Mesenchymal stem cell (in vitro differentiated cells and primary cell): ENCODE results near the gene ACCSL.

Experiments
- DNase-seq: peaks from one replicate; pipeline ENCODE4 v3.0.0-alpha.2; 2013
- H2AFZ ChIP-seq: one replicate; pipeline ENCODE4 v1.6.1; 2013; ENCODE audit warnings: low read depth, mild to moderate bottlenecking, control low read depth, inconsistent platforms, low read length, moderate library complexity
- H2AK5ac ChIP-seq: 2 replicates; pipeline ENCODE4 v1.6.1; 2013; ENCODE audit warnings: low read length, moderate library complexity, mild to moderate bottlenecking, inconsistent platforms; ENCODE audit not compliant: severe bottlenecking
- H2BK120ac ChIP-seq: one replicate; pipeline ENCODE4 v1.6.1; 2013; ENCODE audit warnings: low read depth, mild to moderate bottlenecking, inconsistent platforms, low read length, moderate library complexity
- H2BK12ac ChIP-seq, 2 experiments: one replicate each; pipeline ENCODE4 v1.6.1; 2013; ENCODE audit warnings: inconsistent platforms in 2 of 2, low read length in 2 of 2, mild to moderate bottlenecking in 2 of 2, moderate library complexity in 2 of 2, control low read depth in 1 of 2
- H2BK15ac ChIP-seq: one replicate; pipeline ENCODE4 v1.6.1; 2013; ENCODE audit warnings: mild to moderate bottlenecking, low read depth, inconsistent platforms; ENCODE audit not compliant: poor library complexity, severe bottlenecking
- H2BK5ac ChIP-seq: 2 replicates; pipeline ENCODE4 v1.6.1; 2013; ENCODE audit warnings: low read depth, mild to moderate bottlenecking, low read length, control low read depth, inconsistent platforms; ENCODE audit not compliant: poor library complexity, severe bottlenecking
- H3K14ac ChIP-seq, 2 experiments: one replicate each; pipeline ENCODE4 v1.6.1; 2013; ENCODE audit warnings: inconsistent platforms in 2 of 2, low read length in 2 of 2, control low read depth in 1 of 2, mild to moderate bottlenecking in 1 of 2, moderate library complexity in 1 of 2
- H3K18ac ChIP-seq, 2 experiments: one replicate each; pipeline ENCODE4 v1.6.1; 2013; ENCODE audit warnings: inconsistent platforms in 2 of 2, low read length in 2 of 2, control low read depth in 1 of 2, low read depth in 1 of 2, mild to moderate bottlenecking in 1 of 2
- H3K23ac ChIP-seq, 2 experiments: one replicate each; pipeline ENCODE4 v1.6.1; 2013; ENCODE audit warnings: inconsistent platforms in 2 of 2, low read length in 2 of 2, mild to moderate bottlenecking in 2 of 2, moderate library complexity in 2 of 2, control low read depth in 1 of 2
- H3K27ac ChIP-seq: 2 replicates; pipeline ENCODE4 v1.5.1; 2013; ENCODE audit warnings: mild to moderate bottlenecking, moderate library complexity, low read length, control low read depth, inconsistent platforms; ENCODE audit not compliant: poor library complexity, severe bottlenecking
- H3K27me3 ChIP-seq, 2 experiments: 2 replicates each; pipeline versions ENCODE4 v1.6.1 to v1.7.0; 2013; ENCODE audit warnings: low read length in 2 of 2, mild to moderate bottlenecking in 2 of 2, moderate library complexity in 2 of 2, control low read depth in 1 of 2, inconsistent platforms in 1 of 2; ENCODE audit not compliant: control insufficient read depth in 1 of 2, insufficient read depth in 1 of 2
- H3K36me3 ChIP-seq, 2 experiments: 2 replicates each; pipeline versions ENCODE4 v1.6.1 to v1.7.0; 2013; ENCODE audit warnings: low read length in 2 of 2, control low read depth in 1 of 2, inconsistent platforms in 1 of 2, low read depth in 1 of 2, mild to moderate bottlenecking in 1 of 2; ENCODE audit not compliant: insufficient read depth in 2 of 2, control insufficient read depth in 1 of 2
- H3K4ac ChIP-seq, 2 experiments: one replicate each; pipeline ENCODE4 v1.6.1; 2013; ENCODE audit warnings: inconsistent platforms in 2 of 2, low read length in 2 of 2, mild to moderate bottlenecking in 2 of 2, moderate library complexity in 2 of 2, control low read depth in 1 of 2, low read depth in 1 of 2
- H3K4me1 ChIP-seq: 2 replicates; pipeline ENCODE4 v1.6.1; 2013; ENCODE audit warnings: low read depth, low read length, control low read depth; ENCODE audit not compliant: control insufficient read depth, insufficient read depth
- H3K4me2 ChIP-seq: 2 replicates; pipeline ENCODE4 v1.6.1; 2013; ENCODE audit warnings: low read length, mild to moderate bottlenecking, inconsistent platforms; ENCODE audit not compliant: poor library complexity, severe bottlenecking
- H3K4me3 ChIP-seq, 2 experiments: 2 replicates each; pipeline versions ENCODE4 v1.5.1 to v1.7.0; 2013; ENCODE audit warnings: low read length in 2 of 2, mild to moderate bottlenecking in 2 of 2, control low read depth in 1 of 2, low read depth in 1 of 2; ENCODE audit not compliant: insufficient read depth in 1 of 2
- H3K79me1 ChIP-seq: replicated peaks from 2 replicates; pipeline ENCODE4 v1.6.1; 2013; ENCODE audit warnings: mild to moderate bottlenecking, control low read depth, low read length, inconsistent platforms; ENCODE audit not compliant: poor library complexity, severe bottlenecking
- H3K9ac ChIP-seq: 2 replicates; pipeline ENCODE4 v1.7.0; 2013; ENCODE audit warnings: mild to moderate bottlenecking, low read length, moderate library complexity
- H3K9me3 ChIP-seq: 2 replicates; pipeline ENCODE4 v1.7.0; 2013; ENCODE audit warnings: mild to moderate bottlenecking, low read length; ENCODE audit not compliant: control insufficient read depth
- H4K8ac ChIP-seq: one replicate; pipeline ENCODE4 v1.6.1; 2013; ENCODE audit warnings: inconsistent platforms, mild to moderate bottlenecking, low read length, moderate library complexity
- H4K91ac ChIP-seq: one replicate; pipeline ENCODE4 v1.6.1; 2013; ENCODE audit warnings: mild to moderate bottlenecking, low read length, inconsistent platforms
- WGBS: methylation state at CpG from one replicate; pipeline ENCODE4 v1.1.7; 2013; ENCODE audit warnings: mixed read lengths; 5-methylcytosine and 5-hydroxymethylcytosine counted together

ACCSL gene

DNA sequence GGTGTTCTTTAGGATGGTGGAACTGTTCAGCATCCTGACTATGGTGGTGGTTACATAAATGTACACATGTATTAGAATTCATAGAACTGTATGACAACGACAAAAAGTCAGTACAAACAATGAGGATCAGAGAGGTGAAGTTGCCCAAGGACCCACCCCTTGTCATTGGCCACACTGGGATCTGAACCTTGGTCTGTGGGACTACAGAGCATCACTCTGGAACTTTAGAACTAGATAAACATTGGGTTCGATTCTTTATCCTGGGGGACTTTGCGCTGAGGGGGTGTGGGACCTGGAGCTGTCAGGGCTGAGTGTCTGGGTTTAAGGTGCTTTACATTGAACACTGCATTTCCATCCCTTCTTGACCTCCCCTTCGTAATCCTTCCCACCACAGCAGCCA lies 34.9 kb downstream of the ACCSL start:
- H3K4me1 ChIP-seq, result no peaks in the 10 kb centered on the region
- no peak overlapping the region for H4K91ac ChIP-seq
- no peaks in the 10 kb centered on the region for H3K9me3 ChIP-seq
- H3K79me1 ChIP-seq, result no peaks in the 10 kb centered on the region
- H2BK5ac ChIP-seq, result no peak overlapping the region
- H3K36me3 ChIP-seq, result peaks cover 3 to 62% of the 10 kb centered on the region in 2 experiments
- H4K8ac ChIP-seq, result no peak overlapping the region
- no peak overlapping the region for H3K4me2 ChIP-seq
- DNase-seq, result no peak
- no peak overlapping the region for H3K18ac ChIP-seq
- no peak overlapping the region for H3K4ac ChIP-seq
- peak overlapping the region; percentile 21 for H2BK15ac ChIP-seq
- peaks cover 0 to 7% of the 10 kb centered on the region in 2 experiments for H3K27me3 ChIP-seq
- no peak overlapping the region for H3K27ac ChIP-seq
- H3K4me3 ChIP-seq, result no peak overlapping the region
- H2AFZ ChIP-seq, result no peak overlapping the region
- H3K23ac ChIP-seq, result no peak overlapping the region
- H2BK120ac ChIP-seq, result no peak overlapping the region
- no peak overlapping the region for H2AK5ac ChIP-seq
- 88% methylated on average over 2 of the region's 4 CpGs for WGBS
- H3K9ac ChIP-seq, result no peak overlapping the region
- no peak overlapping the region for H2BK12ac ChIP-seq
- no peak overlapping the region for H3K14ac ChIP-seq

DNA sequence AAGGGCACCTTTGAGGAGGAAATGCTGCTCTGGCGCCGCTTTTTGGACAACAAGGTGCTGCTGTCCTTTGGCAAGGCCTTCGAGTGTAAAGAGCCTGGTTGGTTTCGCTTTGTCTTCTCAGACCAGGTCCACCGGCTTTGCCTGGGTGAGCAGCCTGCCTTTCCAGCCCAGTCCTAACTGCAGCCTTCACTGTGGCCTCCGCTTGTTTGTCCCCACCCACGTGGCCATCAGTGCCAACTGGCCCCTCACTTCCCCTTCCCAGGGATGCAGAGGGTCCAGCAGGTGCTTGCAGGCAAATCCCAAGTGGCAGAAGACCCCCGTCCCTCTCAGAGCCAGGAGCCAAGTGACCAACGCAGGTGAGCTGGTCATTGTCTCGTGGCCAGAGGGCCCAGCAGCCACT lies 35.7 kb downstream of the ACCSL start:
- no peak overlapping the region for H2BK12ac ChIP-seq
- no peak overlapping the region for H3K4ac ChIP-seq
- H4K91ac ChIP-seq, result no peak overlapping the region
- no peak overlapping the region for H2BK120ac ChIP-seq
- H3K27me3 ChIP-seq, result peaks cover 0 to 7% of the 10 kb centered on the region in 2 experiments
- H3K4me3 ChIP-seq, result no peak overlapping the region
- H2BK15ac ChIP-seq, result no peak overlapping the region
- no peak for DNase-seq
- H3K14ac ChIP-seq, result no peak overlapping the region
- no peak overlapping the region for H3K18ac ChIP-seq
- no peaks in the 10 kb centered on the region for H3K79me1 ChIP-seq
- no peak overlapping the region for H3K9ac ChIP-seq
- WGBS, result 87% methylated on average over 10 of the region's 10 CpGs
- no peaks in the 10 kb centered on the region for H3K4me1 ChIP-seq
- H2AFZ ChIP-seq, result no peak overlapping the region
- no peak overlapping the region for H3K27ac ChIP-seq
- H3K36me3 ChIP-seq, result peaks cover 3 to 58% of the 10 kb centered on the region in 2 experiments
- no peak overlapping the region for H3K23ac ChIP-seq
- no peak overlapping the region for H3K4me2 ChIP-seq
- H2AK5ac ChIP-seq, result no peak overlapping the region
- no peak overlapping the region for H2BK5ac ChIP-seq
- no peaks in the 10 kb centered on the region for H3K9me3 ChIP-seq
- no peak overlapping the region for H4K8ac ChIP-seq

DNA sequence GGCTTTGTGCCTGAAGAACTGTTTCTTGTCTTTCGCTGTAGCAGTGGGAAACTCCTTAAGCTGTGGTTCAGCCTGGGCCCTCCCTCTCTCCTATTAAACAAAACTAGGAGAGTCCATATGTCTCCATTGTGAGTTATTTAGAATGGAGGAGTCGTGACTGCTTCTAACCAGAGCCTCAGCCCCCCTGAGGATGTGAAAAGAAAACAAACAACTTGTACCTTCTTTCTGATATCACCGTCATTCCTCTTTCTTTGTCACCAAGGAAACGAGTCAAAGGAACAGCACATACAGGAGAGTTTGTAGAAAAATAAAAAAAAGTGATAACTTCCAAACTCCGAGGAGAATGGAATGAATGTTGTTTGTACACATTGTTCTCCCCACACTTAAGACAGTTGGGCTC lies 36.1 kb downstream of the ACCSL start:
- no peak overlapping the region for H2AFZ ChIP-seq
- peaks cover 0 to 7% of the 10 kb centered on the region in 2 experiments for H3K27me3 ChIP-seq
- H3K18ac ChIP-seq, result no peak overlapping the region
- no peaks in the 10 kb centered on the region for H3K9me3 ChIP-seq
- H2BK5ac ChIP-seq, result no peak overlapping the region
- DNase-seq, result no peak
- peaks cover 0 to 57% of the 10 kb centered on the region in 2 experiments for H3K36me3 ChIP-seq
- no peak overlapping the region for H3K4me2 ChIP-seq
- H3K14ac ChIP-seq, result no peak overlapping the region
- H3K4ac ChIP-seq, result no peak overlapping the region
- no peaks in the 10 kb centered on the region for H3K4me1 ChIP-seq
- no peak overlapping the region for H2BK15ac ChIP-seq
- no peak overlapping the region for H2BK12ac ChIP-seq
- H3K4me3 ChIP-seq, result no peak overlapping the region
- no peaks in the 10 kb centered on the region for H3K79me1 ChIP-seq
- no peak overlapping the region for H2BK120ac ChIP-seq
- no peak overlapping the region for H4K91ac ChIP-seq
- H2AK5ac ChIP-seq, result no peak overlapping the region
- no peak overlapping the region for H3K27ac ChIP-seq
- H4K8ac ChIP-seq, result no peak overlapping the region
- WGBS, result 82% methylated on average over 3 of the region's 5 CpGs
- no peak overlapping the region for H3K23ac ChIP-seq
- H3K9ac ChIP-seq, result no peak overlapping the region

DNA sequence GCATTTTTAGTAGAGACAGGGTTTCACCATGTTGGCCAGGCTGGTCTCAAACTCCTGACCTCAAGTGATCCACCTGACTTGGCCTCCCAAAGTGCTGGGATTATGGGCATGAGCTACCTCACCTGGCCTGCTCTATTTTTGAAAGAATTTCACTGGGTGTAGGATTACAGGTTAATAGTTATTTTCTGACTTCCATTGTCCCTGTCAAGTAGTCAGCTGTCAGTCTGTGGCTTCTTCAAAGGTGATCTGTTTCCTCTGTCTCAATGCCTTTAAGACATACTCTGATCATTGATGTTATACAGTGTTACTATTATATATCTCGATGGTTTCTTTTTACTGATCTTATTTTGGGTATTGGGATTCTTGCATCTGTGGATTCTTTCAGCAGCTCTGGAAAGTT lies 37.5 kb downstream of the ACCSL start:
- no peak overlapping the region for H3K4me3 ChIP-seq
- 100% methylated on average over 1 of the region's 1 CpG for WGBS

More for the DNA sequence above, 37.5 kb downstream of the ACCSL start:
- H3K9ac ChIP-seq, result no peak overlapping the region
- H3K4me2 ChIP-seq, result no peak overlapping the region
- DNase-seq, result no peak
- H4K8ac ChIP-seq, result no peak overlapping the region
- H3K27ac ChIP-seq, result no peak overlapping the region
- H3K9me3 ChIP-seq, result no peaks in the 10 kb centered on the region
- H2BK120ac ChIP-seq, result no peak overlapping the region
- no peak overlapping the region for H3K4ac ChIP-seq
- no peak overlapping the region for H3K18ac ChIP-seq
- H2AK5ac ChIP-seq, result no peak overlapping the region
- no peak overlapping the region for H2AFZ ChIP-seq
- peaks cover 0 to 3% of the 10 kb centered on the region in 2 experiments for H3K27me3 ChIP-seq
- no peak overlapping the region for H3K23ac ChIP-seq
- H3K36me3 ChIP-seq, result peaks cover 0 to 50% of the 10 kb centered on the region in 2 experiments
- H4K91ac ChIP-seq, result no peak overlapping the region
- H3K4me1 ChIP-seq, result no peaks in the 10 kb centered on the region
- H3K14ac ChIP-seq, result no peak overlapping the region
- H3K79me1 ChIP-seq, result no peaks in the 10 kb centered on the region
- H2BK15ac ChIP-seq, result no peak overlapping the region
- no peak overlapping the region for H2BK12ac ChIP-seq
- H2BK5ac ChIP-seq, result no peak overlapping the region
